SJSA1 (cell line): ENCODE measurements around the gene HERC3. TPM values are rescaled to one million over a fixed set of nuclear protein-coding genes. Genes with fewer than 3 reads are reported as not detected.

Experiments used
- DNase-seq, 2 experiments: peaks; one replicate each; pipeline ENCODE4 v3.0.0-alpha.2; 2015 to 2020; ENCODE audit warnings: low spot score in 2 of 2, low read depth in 1 of 2
- H3K27ac ChIP-seq: fragments of 250-450 bp; sonication (Bioruptor Pico); 2 replicates; pipeline ENCODE4 v1.5.1; 2020; ENCODE audit warnings: mild to moderate bottlenecking, moderate library complexity
- H3K27me3 ChIP-seq: fragments of 250-450 bp; sonication (Bioruptor Pico); replicated peaks from 2 replicates; pipeline ENCODE4 v1.5.1; 2020; ENCODE audit warnings: mild to moderate bottlenecking, moderate library complexity
- H3K36me3 ChIP-seq: fragments of 250-450 bp; sonication (Bioruptor Pico); 2 replicates; pipeline ENCODE4 v1.5.1; 2020; ENCODE audit warnings: mild to moderate bottlenecking
- H3K4me1 ChIP-seq: fragments of 250-450 bp; sonication (Bioruptor Pico); replicated peaks from 2 replicates; pipeline ENCODE4 v1.6.1; 2021; ENCODE audit warnings: mild to moderate bottlenecking
- H3K4me3 ChIP-seq: fragments of 250-450 bp; sonication (Bioruptor Pico); 2 replicates; pipeline ENCODE4 v1.5.1; 2020; ENCODE audit warnings: mild to moderate bottlenecking
- H3K9me3 ChIP-seq: fragments of 250-450 bp; sonication (Bioruptor Pico); replicated peaks from 2 replicates; pipeline ENCODE4 v1.5.1; 2020; ENCODE audit warnings: mild to moderate bottlenecking
- total RNA-seq: library from RNA; depleted of rRNA; stranded (reverse); fragments of >200 nt; shearing (Covaris generic); gene quantifications from 2 replicates; pipeline ENCODE4 v1.2.3, GENCODE V29; 2014

Gene HERC3
- total RNA-seq, 1 experiment from 2014 or later: 10.2 TPM

GRCh38 chr4:88616275-88617150 is 24.2 kb downstream of the HERC3 start:
- no peaks in the 10 kb centered on the region for H3K36me3 ChIP-seq
- peaks cover 30% of the 10 kb centered on the region for H3K4me1 ChIP-seq
- no peak for DNase-seq

GRCh38 chr4:88618782-88619485 is 26.7 kb downstream of the HERC3 start:
- Histone ChIP-seq H3K27ac (no peak overlapping the region), H3K4me3 (no peak overlapping the region), H3K4me1 (peaks cover 15% of the 10 kb centered on the region), H3K36me3 (no peaks in the 10 kb centered on the region), H3K27me3 (no peaks in the 10 kb centered on the region), H3K9me3 (no peaks in the 10 kb centered on the region)
- no peak for DNase-seq

More at GRCh38 chr4:88616275-88617150, 24.2 kb downstream of the HERC3 start:
- Histone ChIP-seq H3K9me3 (no peaks in the 10 kb centered on the region), H3K4me3 (no peak overlapping the region), H3K27ac (no peak overlapping the region), H3K27me3 (no peaks in the 10 kb centered on the region)

- Histone ChIP-seq H3K4me1 (peaks cover 15% of the 10 kb centered on the region), H3K9me3 (no peaks in the 10 kb centered on the region), H3K4me3 (no peak overlapping the region), H3K36me3 (no peaks in the 10 kb centered on the region), H3K27ac (no peak overlapping the region), H3K27me3 (no peaks in the 10 kb centered on the region)
- DNase-seq: no peak
Observed at GRCh38 chr4:88619971-88620370, 27.7 kb downstream of the HERC3 start.

GRCh38 chr4:88621763-88622327 is 29.6 kb downstream of the HERC3 start:
- Histone ChIP-seq H3K36me3 (no peaks in the 10 kb centered on the region), H3K4me1 (peaks cover 9% of the 10 kb centered on the region), H3K4me3 (no peak overlapping the region), H3K9me3 (no peaks in the 10 kb centered on the region), H3K27ac (no peak overlapping the region), H3K27me3 (no peaks in the 10 kb centered on the region)
- DNase-seq: no peak

GRCh38 chr4:88623097-88623496 is 30.8 kb downstream of the HERC3 start:
- Histone ChIP-seq H3K4me3 (no peak overlapping the region), H3K36me3 (no peaks in the 10 kb centered on the region), H3K9me3 (no peaks in the 10 kb centered on the region), H3K4me1 (peaks cover 9% of the 10 kb centered on the region), H3K27me3 (no peaks in the 10 kb centered on the region), H3K27ac (no peak overlapping the region)
- DNase-seq: peak in 1 of 2 experiments; percentile 26

GRCh38 chr4:88628746-88629145 is 36.5 kb downstream of the HERC3 start:
- DNase-seq: no peak
- H3K36me3 ChIP-seq: no peaks in the 10 kb centered on the region
- H3K27ac ChIP-seq: no peak overlapping the region
- no peak overlapping the region for H3K4me3 ChIP-seq
- H3K27me3 ChIP-seq: no peaks in the 10 kb centered on the region
- H3K4me1 ChIP-seq: peaks cover 8% of the 10 kb centered on the region
- H3K9me3 ChIP-seq: no peaks in the 10 kb centered on the region

GRCh38 chr4:88629826-88630225 is 37.5 kb downstream of the HERC3 start:
- no peaks in the 10 kb centered on the region for H3K27me3 ChIP-seq
- no peaks in the 10 kb centered on the region for H3K9me3 ChIP-seq
- no peaks in the 10 kb centered on the region for H3K36me3 ChIP-seq
- no peak for DNase-seq
- H3K4me3 ChIP-seq: no peak overlapping the region
- peaks cover 8% of the 10 kb centered on the region for H3K4me1 ChIP-seq
- H3K27ac ChIP-seq: no peak overlapping the region

- Histone ChIP-seq H3K9me3 (no peaks in the 10 kb centered on the region), H3K27ac (peak overlapping the region; percentile 16), H3K27me3 (no peaks in the 10 kb centered on the region), H3K4me3 (no peak overlapping the region), H3K36me3 (no peaks in the 10 kb centered on the region), H3K4me1 (peaks cover 8% of the 10 kb centered on the region)
- no peak for DNase-seq
Observed at GRCh38 chr4:88630756-88631155, 38.5 kb downstream of the HERC3 start.

GRCh38 chr4:88643932-88644331 is 51.7 kb downstream of the HERC3 start:
- Histone ChIP-seq H3K36me3 (no peaks in the 10 kb centered on the region), H3K9me3 (no peaks in the 10 kb centered on the region), H3K27me3 (no peaks in the 10 kb centered on the region), H3K4me1 (no peaks in the 10 kb centered on the region), H3K4me3 (no peak overlapping the region), H3K27ac (no peak overlapping the region)
- no peak for DNase-seq

- no peak for DNase-seq
- H3K9me3 ChIP-seq: no peaks in the 10 kb centered on the region
- H3K4me3 ChIP-seq: no peak overlapping the region
- H3K27ac ChIP-seq: no peak overlapping the region
- no peaks in the 10 kb centered on the region for H3K36me3 ChIP-seq
- no peaks in the 10 kb centered on the region for H3K4me1 ChIP-seq
- no peaks in the 10 kb centered on the region for H3K27me3 ChIP-seq
Observed at GRCh38 chr4:88645994-88646393, 53.7 kb downstream of the HERC3 start.

- Histone ChIP-seq H3K9me3 (no peaks in the 10 kb centered on the region), H3K27me3 (no peaks in the 10 kb centered on the region), H3K36me3 (no peaks in the 10 kb centered on the region), H3K4me3 (no peak overlapping the region), H3K4me1 (no peaks in the 10 kb centered on the region), H3K27ac (no peak overlapping the region)
- DNase-seq: no peak
Observed at GRCh38 chr4:88646528-88647280, 54.4 kb downstream of the HERC3 start.

- H3K36me3 ChIP-seq: no peaks in the 10 kb centered on the region
- H3K4me1 ChIP-seq: no peaks in the 10 kb centered on the region
- H3K27me3 ChIP-seq: no peaks in the 10 kb centered on the region
- no peak for DNase-seq
- H3K27ac ChIP-seq: no peak overlapping the region
- no peak overlapping the region for H3K4me3 ChIP-seq
- no peaks in the 10 kb centered on the region for H3K9me3 ChIP-seq
Observed at GRCh38 chr4:88649716-88650115, 57.4 kb downstream of the HERC3 start.

- no peak for DNase-seq
- no peaks in the 10 kb centered on the region for H3K4me1 ChIP-seq
- H3K9me3 ChIP-seq: no peaks in the 10 kb centered on the region
- H3K36me3 ChIP-seq: 0 out of 2 replicates have a peak, but pooled peaks cover 4% of the 10 kb centered on the region
- H3K4me3 ChIP-seq: no peak overlapping the region
- H3K27ac ChIP-seq: no peak overlapping the region
- H3K27me3 ChIP-seq: no peaks in the 10 kb centered on the region
Observed at GRCh38 chr4:88653371-88653946, 61.2 kb downstream of the HERC3 start.
